Activated T-helper 2 cell treated with anti-CD3 and anti-CD28 coated beads, Interferon-gamma antibody, Interleukin-2, Interleukin-4, amounts not matched to agents 10 μg/mL and 5 μg/mL and 100 μg/mL, durations not matched to agents 14 hours and 24 hours and 36 hours (primary cell): ENCODE data around the gene ZNF805. TPM values are rescaled to one million over a fixed set of nuclear protein-coding genes. Genes with fewer than 3 reads are reported as not detected.

ENCODE experiments used
- DNase-seq: peaks from one replicate; pipeline ENCODE4 v3.0.0; 2021; ENCODE audit warnings: low spot score
- H3K27ac Mint-ChIP-seq: one replicate; pipeline ENCODE4 v1.8.0; 2021; ENCODE audit warnings: mixed read lengths
- H3K27me3 Mint-ChIP-seq: one replicate; pipeline ENCODE4 v1.8.0; 2021; ENCODE audit warnings: low read depth, mixed read lengths
- H3K36me3 Mint-ChIP-seq: one replicate; pipeline ENCODE4 v1.8.0; 2021; ENCODE audit warnings: low read depth, mixed read lengths
- H3K4me1 Mint-ChIP-seq: one replicate; pipeline ENCODE4 v1.8.0; 2021; ENCODE audit warnings: low read depth, mixed read lengths
- H3K4me3 Mint-ChIP-seq: one replicate; pipeline ENCODE4 v1.8.0; 2021; ENCODE audit warnings: low read depth, mild to moderate bottlenecking, moderate library complexity, mixed read lengths
- H3K9me3 Mint-ChIP-seq: one replicate; pipeline ENCODE4 v1.8.0; 2021; ENCODE audit warnings: mixed read lengths
- intact Hi-C: fragments of 100-400 bp; cut with micrococcal nuclease; formaldehyde crosslinking; loops from one replicate; pipeline ENCODE4 v1.15.1; 2023
- total RNA-seq: library from RNA; stranded (reverse); gene quantifications from 2 replicates; pipeline ENCODE4 v1.2.3, GENCODE V29; 2022

ZNF805 gene
- total RNA-seq, 1 donor from 2014 or later = 6.9 TPM

GRCh38 chr19:57302727-57303401, 62.4 kb downstream of the ZNF805 start:
- intact Hi-C loops = no loop called here
- no peaks in the 10 kb centered on the region for H3K4me1 Mint-ChIP-seq
- H3K9me3 Mint-ChIP-seq = peaks cover 32% of the 10 kb centered on the region
- H3K36me3 Mint-ChIP-seq = peaks cover 76% of the 10 kb centered on the region
- DNase-seq = no peak
- H3K4me3 Mint-ChIP-seq = no peak overlapping the region
- H3K27ac Mint-ChIP-seq = no peak overlapping the region
- H3K27me3 Mint-ChIP-seq = no peaks in the 10 kb centered on the region

Other genes starting within 250 kb of the ZNF805 start
- not detected in 2 replicates for gene USP29, start 120.6 kb upstream of the ZNF805 start, total RNA-seq
- not detected in 2 replicates for gene ZIM3, start 95.4 kb upstream of the ZNF805 start, total RNA-seq
- not detected in 2 replicates for gene DUXA, start 73.1 kb upstream of the ZNF805 start, total RNA-seq
- 16.5 and 18.0 TPM in 2 replicates for gene ZNF264, start 49.1 kb upstream of the ZNF805 start, total RNA-seq
- gene AURKC, start 9.6 kb upstream of the ZNF805 start, total RNA-seq = 0.16 TPM in 1 of 2 replicates, not detected in the other
- 35.8 and 40.2 TPM in 2 replicates for gene ZNF460, start 39.9 kb downstream of the ZNF805 start, total RNA-seq
- gene ZNF543, start 79.8 kb downstream of the ZNF805 start, total RNA-seq = 4.6 and 5.1 TPM in 2 replicates
- 5.2 and 6.5 TPM in 2 replicates for gene ZNF304, start 110.6 kb downstream of the ZNF805 start, total RNA-seq
- gene TRAPPC2B, start 122.9 kb downstream of the ZNF805 start, total RNA-seq = 3.8 and 4.1 TPM in 2 replicates
- 1.3 and 2.0 TPM in 2 replicates for gene ZNF547, start 122.9 kb downstream of the ZNF805 start, total RNA-seq
- 10.5 and 12.5 TPM in 2 replicates for gene ZNF548, start 149.2 kb downstream of the ZNF805 start, total RNA-seq
- 7.7 and 9.3 TPM in 2 replicates for gene ZNF17, start 170.5 kb downstream of the ZNF805 start, total RNA-seq
- gene ZNF749, start 194.7 kb downstream of the ZNF805 start, total RNA-seq = 21.0 and 21.5 TPM in 2 replicates
- 0.09 TPM in 1 of 2 replicates, not detected in the other for gene VN1R1, start 216.5 kb downstream of the ZNF805 start, total RNA-seq
- gene ZNF772, start 236.9 kb downstream of the ZNF805 start, total RNA-seq = 2.0 and 2.3 TPM in 2 replicates
- gene ZNF419, start 247.1 kb downstream of the ZNF805 start, total RNA-seq = 4.8 and 5.1 TPM in 2 replicates